Measurements from ENCODE around the gene FUT6.

The FUT6 gene

GRCh38 chr19:5789886-5790558 is 49.5 kb downstream of the FUT6 start:
- TF ChIP-seq CTCF (IDR thresholded peaks at IDR 0.05; ENCODE audit: extremely low read depth, missing control alignments), result no peak
- no peak for DNase-seq (ENCODE audit: low spot score)

GRCh38 chr19:5789351-5789761 is 50.1 kb downstream of the FUT6 start:
- DNase-seq (ENCODE audit: low spot score), result no peak
- no peak for TF ChIP-seq CTCF (IDR thresholded peaks at IDR 0.05; ENCODE audit: extremely low read depth, missing control alignments)

GRCh38 chr19:5788422-5788821 is 51.1 kb downstream of the FUT6 start:
- TF ChIP-seq CTCF (IDR thresholded peaks at IDR 0.05; ENCODE audit: extremely low read depth, missing control alignments), result no peak
- no peak for DNase-seq (ENCODE audit: low spot score)

- no peak for DNase-seq (ENCODE audit: low spot score)
- TF ChIP-seq CTCF (IDR thresholded peaks at IDR 0.05; ENCODE audit: extremely low read depth, missing control alignments), result no peak
These were observed 51.9 kb downstream of the FUT6 start for GRCh38 chr19:5787409-5788182.

GRCh38 chr19:5786593-5787408 is 52.7 kb downstream of the FUT6 start:
- DNase-seq (ENCODE audit: low spot score), result no peak
- TF ChIP-seq CTCF (IDR thresholded peaks at IDR 0.05; ENCODE audit: extremely low read depth, missing control alignments), result no peak

- DNase-seq (ENCODE audit: low spot score), result no peak
- TF ChIP-seq CTCF (IDR thresholded peaks at IDR 0.05; ENCODE audit: extremely low read depth, missing control alignments), result no peak
These were observed 54.1 kb downstream of the FUT6 start for GRCh38 chr19:5785423-5785822.

Measured in GM20000 (cell line).